Spleen (tissue), 7 donors: ENCODE data around the gene KCNE4.

Experiments
- CTCF ChIP-seq, 11 experiments: fragments of 200-600 bp in 7 of 11; fragments of 450-650 bp in 4 of 11; sonication (generic) in 4 of 11; IDR thresholded peaks in 8 of 11; conservative IDR thresholded peaks in 3 of 11; 1 replicate in 7 of 11; 2 replicates in 4 of 11; pipeline versions ENCODE4 v1.4.0 to v1.8.0; 2016 to 2021; ENCODE audit warnings: antibody characterized with exemption in 11 of 11, inconsistent platforms in 4 of 11, mild to moderate bottlenecking in 1 of 11
- POLR2A ChIP-seq, 3 donors: fragments of 450-650 bp; IDR thresholded peaks; one replicate each; pipeline ENCODE4 v1.5.1; 2017; ENCODE audit warnings: antibody characterized with exemption in 3 of 3, mild to moderate bottlenecking in 1 of 3
- donor health status: DM: no; HTN: no; CAD: no; lungs with moderate emphysema.
- donor health status: DM: no; HTN: no; CAD: no.
- donor health status: DM: no; HTN: no; CAD: no.

GRCh38 chr2:223003191-223003590 lies 48.8 kb upstream of the KCNE4 start:
- TF ChIP-seq POLR2A (IDR thresholded peaks at IDR 0.05) (no peak), CTCF (IDR thresholded peaks at IDR 0.05 in 8 of 11, conservative IDR thresholded peaks at IDR 0.05 in 3 of 11) (no peak)
